Stimulated activated CD4-positive, alpha-beta T cell treated with anti-CD3 and anti-CD28 coated beads, Interleukin-2, amount 100 ng/mL, for 4 hours (primary cell): ENCODE results near the gene PTPRE.

Source experiments
- DNase-seq: peaks from one replicate; pipeline ENCODE4 v3.0.0-alpha.2; 2020; ENCODE audit warnings: low read depth

Gene PTPRE

DNA sequence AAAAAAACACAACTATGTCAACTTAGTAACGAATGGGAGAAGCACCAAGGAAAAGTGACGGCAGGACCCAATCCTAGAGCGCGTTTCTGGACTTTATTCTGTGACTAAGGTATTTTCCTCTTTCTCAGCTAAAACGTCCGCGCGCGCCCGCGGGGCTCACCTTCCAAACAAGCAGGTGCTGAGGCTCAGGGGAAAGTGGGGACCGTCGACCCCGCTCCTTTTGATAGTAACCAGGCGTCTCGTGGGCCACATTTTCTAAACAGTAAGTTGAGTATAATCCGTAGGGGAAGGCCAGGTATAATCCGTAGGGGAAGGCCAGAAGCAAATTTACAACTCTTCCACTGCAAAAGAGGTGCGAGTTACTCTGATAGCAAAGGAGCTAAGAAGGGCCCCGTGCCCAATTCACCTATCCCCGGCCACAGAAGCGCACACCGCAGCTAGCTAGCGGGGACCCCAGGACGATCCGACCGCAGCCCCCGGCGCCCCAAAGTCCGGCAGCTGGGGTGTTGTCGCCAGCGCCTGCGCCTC is 218.6 kb downstream of the PTPRE start:
- no peak for DNase-seq

DNA sequence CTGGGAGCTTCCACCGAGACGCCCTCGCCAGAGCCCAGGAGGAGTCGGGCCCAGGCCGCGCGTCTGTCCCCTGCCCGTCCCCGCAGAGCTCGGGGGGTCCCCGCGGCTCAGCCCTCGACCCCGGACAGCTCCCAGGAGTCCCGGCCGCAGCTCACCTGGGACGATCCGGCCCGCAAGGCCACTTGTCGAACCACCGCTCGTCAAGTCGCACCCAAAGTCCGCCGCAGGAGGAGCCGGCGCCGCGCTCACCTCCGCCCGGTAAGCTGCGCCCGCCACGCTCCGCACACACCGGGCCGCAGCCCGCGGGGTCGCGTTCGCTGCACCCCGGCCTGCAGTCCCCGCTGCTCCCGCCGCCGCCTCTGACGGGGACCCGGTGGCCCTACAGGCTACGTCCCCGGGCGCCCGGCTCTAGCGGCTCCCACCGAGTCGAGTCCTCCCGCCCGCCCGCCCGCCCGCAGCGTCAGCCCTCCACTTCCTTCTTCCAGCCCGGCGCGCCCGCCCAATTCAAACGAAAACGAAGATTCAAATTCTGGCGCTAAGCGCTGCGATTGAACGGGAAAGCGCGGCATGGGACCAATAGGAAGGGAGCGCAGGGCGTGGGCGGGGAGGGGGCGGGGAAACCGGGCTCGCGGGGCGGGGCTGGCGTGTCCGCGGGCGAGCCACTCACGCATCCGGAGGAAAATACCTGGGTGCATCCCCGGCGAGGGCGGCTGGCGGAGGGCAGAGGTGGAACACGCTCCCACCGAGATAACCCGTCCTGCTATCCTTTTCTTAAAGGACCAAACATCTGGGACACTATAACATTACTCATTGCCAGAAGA is 219.3 kb downstream of the PTPRE start, which contains the start of gene MKI67:
Gene MKI67, minus strand, starts transcription at position 480 of the 821 bp plus-strand sequence. CDS start 756 bp downstream, outside the sequence.
- peak; percentile 84 for DNase-seq

DNA sequence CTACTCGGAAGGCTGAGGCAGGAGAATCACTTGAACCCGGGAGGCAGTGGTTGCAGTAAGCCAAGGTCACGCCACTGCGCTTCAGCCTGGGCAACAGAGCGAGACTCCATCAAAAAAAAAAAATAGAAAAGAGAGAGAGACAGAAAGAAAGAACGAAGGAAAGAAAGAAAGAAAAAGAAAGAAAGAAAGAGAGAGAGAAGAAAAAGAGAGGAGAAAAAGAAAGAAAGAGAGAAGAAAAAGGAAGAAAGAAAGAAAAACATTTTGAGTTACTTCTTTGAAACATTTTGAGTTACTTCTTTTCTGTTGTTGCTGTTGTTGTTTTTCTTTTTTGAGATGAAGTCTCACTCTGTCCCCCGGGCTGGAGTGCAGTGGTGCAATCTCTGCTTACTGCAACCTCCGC is 221.7 kb downstream of the PTPRE start:
- no peak for DNase-seq

DNA sequence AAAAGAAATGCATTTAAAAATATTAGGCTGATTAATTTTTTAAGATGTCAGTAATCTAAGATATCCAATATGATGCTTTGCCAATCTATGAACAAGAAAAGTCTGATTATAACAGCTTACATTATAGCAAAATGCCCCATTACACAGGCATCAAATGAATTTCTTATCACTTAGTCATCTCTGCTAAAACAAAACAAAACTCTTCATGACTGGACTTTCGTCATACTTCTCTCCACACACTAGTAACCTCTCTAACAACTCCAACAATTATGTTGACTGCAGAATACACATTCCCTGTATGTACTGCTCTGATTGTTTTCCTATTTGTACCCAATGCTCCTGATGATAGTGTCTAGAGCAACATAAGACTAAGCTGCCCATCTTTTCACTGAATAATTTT is 223.1 kb downstream of the PTPRE start:
- DNase-seq = no peak
